ENCODE results near the gene NCL.

Gene NCL

GRCh38 chr2:231463698-231464575, at the start of gene NCL:
TSS of gene NCL (minus strand) at chr2:231464484. CDS start at chr2:231464353, 131 bp downstream.
- no peak for FAIRE-seq

- no peak for FAIRE-seq
Observed at GRCh38 chr2:231513746-231514224, 49.5 kb upstream of the NCL start.

- no peak for FAIRE-seq
Observed at GRCh38 chr2:231512222-231512621, 47.9 kb upstream of the NCL start.

- FAIRE-seq: no peak
Observed at GRCh38 chr2:231503766-231504165, 39.5 kb upstream of the NCL start.

GRCh38 chr2:231502596-231502995, 38.3 kb upstream of the NCL start:
- no peak for FAIRE-seq

GRCh38 chr2:231497651-231498050, 33.4 kb upstream of the NCL start:
- no peak for FAIRE-seq

GRCh38 chr2:231494669-231495068, 30.4 kb upstream of the NCL start:
- FAIRE-seq: no peak

- FAIRE-seq: no peak
Observed at GRCh38 chr2:231490801-231491200, 26.5 kb upstream of the NCL start.

- FAIRE-seq: no peak
Observed at GRCh38 chr2:231489990-231490389, 25.7 kb upstream of the NCL start.

GRCh38 chr2:231488331-231488730, 24.0 kb upstream of the NCL start:
- no peak for FAIRE-seq

GRCh38 chr2:231486851-231487596, 22.7 kb upstream of the NCL start:
- no peak for FAIRE-seq

GRCh38 chr2:231483398-231484329, 19.4 kb upstream of the NCL start:
- no peak for FAIRE-seq

- FAIRE-seq: no peak
Observed at GRCh38 chr2:231482806-231483391, 18.6 kb upstream of the NCL start.

GRCh38 chr2:231480781-231481180, 16.5 kb upstream of the NCL start:
- no peak for FAIRE-seq

GRCh38 chr2:231479455-231479854, 15.2 kb upstream of the NCL start:
- FAIRE-seq: no peak

- no peak for FAIRE-seq
Observed at GRCh38 chr2:231476920-231477319, 12.6 kb upstream of the NCL start.

- FAIRE-seq: no peak
Observed at GRCh38 chr2:231475965-231476364, 11.7 kb upstream of the NCL start.

- no peak for FAIRE-seq
Observed at GRCh38 chr2:231472816-231473215, 8.5 kb upstream of the NCL start.

- FAIRE-seq: no peak
Observed at GRCh38 chr2:231470246-231470900, 6.1 kb upstream of the NCL start.

- FAIRE-seq: no peak
Observed at GRCh38 chr2:231469583-231469950, 5.3 kb upstream of the NCL start.

GRCh38 chr2:231467613-231468530, 3.6 kb upstream of the NCL start:
- FAIRE-seq: no peak

Data from colon (tissue), 2 donors.